K562 (cell line): ENCODE measurements around the gene MPPED2. TPM values are rescaled to one million over a fixed set of nuclear protein-coding genes. Genes with fewer than 3 reads are reported as not detected.

Experiments
- ATAC-seq: fragments of 200-7000 bp; cut with Tn5 transposase; 3 replicates; pipeline ENCODE4 v1.9.1; 2020; ENCODE audit warnings: moderate library complexity
- BruUV-seq: library from RNA; stranded (reverse); fragments of 400-500 nt; replicated peaks from 2 replicates; lab custom pipeline; 2021; lab: Mats Ljungman, UMichigan
- CTCF ChIA-PET: fragments of 300-600 bp; formaldehyde crosslinking; extraction: SDS; loops from one replicate; lab custom pipeline; 2021; ENCODE audit warnings: low intra/inter-chr PET ratio; lab: Yijun Ruan, JAX
- POLR2A ChIA-PET: fragments of 300-600, 350-650 bp; sonication (Branson Sonifier 250); formaldehyde crosslinking; extraction: SDS; loops from one replicate; lab custom pipeline; 2021; ENCODE audit warnings: antibody characterized with exemption, inconsistent platforms; lab: Yijun Ruan, JAX
- DNase-seq, 4 experiments: peaks; one replicate each; pipeline versions ENCODE4 v3.0.0 to v3.0.0-alpha.2; 2011 to 2018; ENCODE audit warnings: low spot score in 3 of 4, mixed read lengths in 3 of 4; ENCODE audit errors: extremely low read depth in 1 of 4
- FAIRE-seq: peaks from 2 replicates; lab custom pipeline; 2011; peaks lifted over from hg19 to GRCh38; lab: Jason Lieb, UNC
- H2AFZ ChIP-seq: 2 replicates; pipeline ENCODE4 v1.6.0; 2011; ENCODE audit warnings: low read depth, low read length, control low read depth, inconsistent platforms
- H3K27ac ChIP-seq: fragments of 200-600 bp; 3 replicates; pipeline ENCODE4 v1.8.0; 2011; ENCODE audit warnings: low read depth, mild to moderate bottlenecking, control low read depth, inconsistent platforms, low read length, moderate library complexity, mixed read lengths; ENCODE audit errors: extremely low read depth
- H3K27me3 ChIP-seq, 2 experiments: fragments of 300-600 bp in 1 of 2; 2 replicates in 1 of 2; 3 replicates in 1 of 2; pipeline versions ENCODE4 v1.6.0 to v1.8.0; 2011; ENCODE audit warnings: inconsistent platforms in 2 of 2, low read length in 2 of 2, mild to moderate bottlenecking in 1 of 2, mixed read lengths in 1 of 2, moderate library complexity in 1 of 2; ENCODE audit not compliant: control insufficient read depth in 2 of 2, insufficient read depth in 2 of 2
- H3K36me3 ChIP-seq: fragments of 300-600 bp; 3 replicates; pipeline ENCODE4 v1.8.0; 2011; ENCODE audit warnings: mild to moderate bottlenecking, low read length, inconsistent platforms; ENCODE audit not compliant: control insufficient read depth, insufficient read depth
- H3K4me1 ChIP-seq, 2 experiments: fragments of 200-600 bp in 1 of 2; replicated peaks in 1 of 2; 2 replicates in 1 of 2; 3 replicates in 1 of 2; pipeline versions ENCODE4 v1.5.1 to v1.8.0; 2011; ENCODE audit warnings: inconsistent platforms in 2 of 2, low read length in 2 of 2, mild to moderate bottlenecking in 1 of 2, mixed read lengths in 1 of 2, moderate library complexity in 1 of 2; ENCODE audit not compliant: control insufficient read depth in 2 of 2, insufficient read depth in 2 of 2
- H3K4me2 ChIP-seq: 2 replicates; pipeline ENCODE4 v1.6.1; 2011; ENCODE audit warnings: low read length, control low read depth, inconsistent platforms, mixed read lengths; ENCODE audit not compliant: insufficient read depth
- H3K4me3 ChIP-seq: fragments of 200-600 bp; sonication (generic), shearing (Covaris generic); 2 replicates; pipeline ENCODE4 v1.5.1; 2016; ENCODE audit warnings: control low read depth, inconsistent platforms
- H3K79me2 ChIP-seq: fragments of 200-600 bp; 3 replicates; pipeline ENCODE4 v1.8.0; 2011; ENCODE audit warnings: low read length, inconsistent platforms; ENCODE audit not compliant: control insufficient read depth, insufficient read depth
- H3K9ac ChIP-seq, 2 experiments: 2 replicates each; pipeline versions ENCODE4 v1.6.0 to v1.6.1; 2011; ENCODE audit warnings: low read depth in 2 of 2, low read length in 2 of 2, control low read depth in 1 of 2, inconsistent platforms in 1 of 2, mild to moderate bottlenecking in 1 of 2, mixed read lengths in 1 of 2; ENCODE audit not compliant: insufficient read depth in 1 of 2
- H3K9me1 ChIP-seq: one replicate; pipeline ENCODE4 v1.6.0; 2011; ENCODE audit warnings: inconsistent platforms, mild to moderate bottlenecking, low read length, moderate library complexity; ENCODE audit not compliant: control insufficient read depth, insufficient read depth
- H3K9me3 ChIP-seq: replicated peaks from 2 replicates; pipeline ENCODE4 v1.5.1; 2011; ENCODE audit warnings: low read depth, low read length, inconsistent platforms; ENCODE audit not compliant: control insufficient read depth, insufficient read depth
- H4K20me1 ChIP-seq: replicated peaks from 2 replicates; pipeline ENCODE4 v1.6.1; 2011; ENCODE audit warnings: low read length, inconsistent platforms, mixed read lengths; ENCODE audit not compliant: control insufficient read depth, insufficient read depth
- BCL6 ChIP-seq: fragments of 250-450 bp; sonication (Bioruptor Pico); IDR thresholded peaks from 2 replicates; pipeline ENCODE4 v1.4.0; 2020
- KLF16 ChIP-seq: IDR thresholded peaks from 2 replicates; pipeline ENCODE4 v1.6.1; 2016; ENCODE audit warnings: antibody characterized with exemption
- MCM2 ChIP-seq: fragments of 450-650 bp; IDR thresholded peaks from 2 replicates; pipeline ENCODE4 v1.6.1; 2017; ENCODE audit warnings: low read depth, mild to moderate bottlenecking
- MEIS2 ChIP-seq: fragments of 450-650 bp; IDR thresholded peaks from 2 replicates; pipeline ENCODE4 v1.6.1; 2014; ENCODE audit warnings: mild to moderate bottlenecking; ENCODE audit not compliant: partially characterized antibody
- MYNN ChIP-seq, 2 experiments: sonication (generic); formaldehyde crosslinking in 1 of 2; IDR thresholded peaks; 2 replicates each; pipeline versions ENCODE4 v1.5.0 to v1.6.1; 2016 to 2020; ENCODE audit warnings: antibody characterized with exemption in 1 of 2, missing genetic modification reagents in 1 of 2
- NCOA4 ChIP-seq: fragments of 450-650 bp; IDR thresholded peaks from 2 replicates; pipeline ENCODE4 v1.6.1; 2018; ENCODE audit warnings: mild to moderate bottlenecking; ENCODE audit not compliant: partially characterized antibody
- NFXL1 ChIP-seq: fragments of 450-650 bp; formaldehyde crosslinking; IDR thresholded peaks from 2 replicates; pipeline ENCODE4 v1.4.0; 2021; ENCODE audit warnings: mild to moderate bottlenecking
- NONO ChIP-seq, 2 experiments: fragments of 200-400 bp in 1 of 2; fragments of 450-650 bp in 1 of 2; formaldehyde crosslinking in 1 of 2; IDR thresholded peaks; 2 replicates each; pipeline ENCODE4 v1.6.1; 2017; ENCODE audit warnings: low read depth in 2 of 2, mild to moderate bottlenecking in 2 of 2, moderate library complexity in 2 of 2, low read length in 1 of 2
- NR2F6 ChIP-seq: fragments of 450-650 bp; formaldehyde crosslinking; IDR thresholded peaks from 2 replicates; pipeline ENCODE4 v1.4.0; 2020; ENCODE audit warnings: mild to moderate bottlenecking
- PHTF2 ChIP-seq: fragments of 250-450 bp; sonication (Bioruptor Pico); IDR thresholded peaks from 2 replicates; pipeline ENCODE4 v1.5.0; 2021; ENCODE audit warnings: mild to moderate bottlenecking
- SRSF7 ChIP-seq: fragments of 200-400 bp; formaldehyde crosslinking; optimal IDR thresholded peaks from 2 replicates; pipeline ENCODE3; 2017; ENCODE audit warnings: mild to moderate bottlenecking, low read depth, low read length
- THAP12 ChIP-seq: fragments of 250-450 bp; sonication (Bioruptor Pico); IDR thresholded peaks from 2 replicates; pipeline ENCODE4 v1.9.0; 2021; ENCODE audit warnings: mild to moderate bottlenecking, inconsistent platforms
- ZNF311 ChIP-seq: fragments of 250-450 bp; sonication (Bioruptor Pico); IDR thresholded peaks from 2 replicates; pipeline ENCODE4 v1.4.0; 2020; ENCODE audit warnings: mild to moderate bottlenecking, moderate library complexity
- ZNF764 ChIP-seq: fragments of 250-450 bp; sonication (Bioruptor Pico); IDR thresholded peaks from 2 replicates; pipeline ENCODE4 v1.4.0; 2020; ENCODE audit warnings: low read depth, mild to moderate bottlenecking, moderate library complexity
- WGBS: fragments of 100-300 bp; shearing (Covaris generic); methylation state at CpG from one replicate; pipeline ENCODE4 v1.1.6; 2016; ENCODE audit warnings: low coverage, mixed read lengths; ENCODE audit not compliant: insufficient coverage; ENCODE audit errors: missing lambda C conversion rate; 5-methylcytosine and 5-hydroxymethylcytosine counted together
- in situ Hi-C: fragments of 300-500 bp; cut with MboI; formaldehyde crosslinking; loops from 4 replicates; pipeline ENCODE4 v1.15.0; 2018; ENCODE audit warnings: inconsistent platforms, mixed read lengths
- intact Hi-C: fragments of 100-400 bp; cut with micrococcal nuclease; formaldehyde crosslinking; loops from 2 replicates; pipeline ENCODE4 v1.14.2; 2022
- polyA plus RNA-seq, 8 experiments: library from polyadenylated mRNA; depleted of rRNA in 4 of 8; stranded (reverse) in 5 of 8; unstranded in 3 of 8; fragments of >200 nt; fragmentation: Nextera tagmentation in 2 of 8; fragmentation: Illumina TruSeq in 1 of 8; extraction: Ambion mirVana in 2 of 8; extraction: Trizol in 1 of 8; gene quantifications; 2 replicates each; pipeline versions ENCODE4 v1.2.1 to v1.2.3, GENCODE V29; 2011 to 2014; ENCODE audit warnings: inconsistent platforms in 1 of 8, missing spikeins in 1 of 8
- total RNA-seq, 7 experiments: library from RNA; depleted of rRNA in 6 of 7; stranded (reverse); fragments of >200 nt in 6 of 7; fragmentation: Illumina TruSeq in 2 of 7; extraction: Trizol in 2 of 7; gene quantifications; 2 replicates each; pipeline versions ENCODE4 v1.2.1 to v1.2.3, GENCODE V29; 2011 to 2021; ENCODE audit warnings: low replicate concordance in 1 of 7

Gene MPPED2
- total and polyA plus RNA-seq, 9 of the 15 experiments (the other 6 are each of a cell fraction or from before 2014, with no cell fraction given): not detected

GRCh38 chr11:30553521-30554110 lies 32.5 kb downstream of the MPPED2 start:
- ChIA-PET POLR2A (no interaction called here), CTCF (no interaction called here)
- Histone ChIP-seq H3K79me2 (no peaks in the 10 kb centered on the region), H3K27me3 (no peaks in the 10 kb centered on the region), H4K20me1 (no peaks in the 10 kb centered on the region), H3K27ac (no peak overlapping the region), H3K9me1 (no peaks in the 10 kb centered on the region), H3K9me3 (no peaks in the 10 kb centered on the region), H3K4me3 (no peak overlapping the region), H2AFZ (no peak overlapping the region), H3K4me1 (no peaks in the 10 kb centered on the region), H3K4me2 (no peak overlapping the region), H3K36me3 (no peaks in the 10 kb centered on the region), H3K9ac (no peak overlapping the region)
- intact Hi-C loops (no loop called here), in situ Hi-C loops (no loop called here)
- FAIRE-seq (no peak), DNase-seq (no peak), ATAC-seq (no peak)
- WGBS: 0% methylated on average over 3 of the region's 3 CpGs
- BruUV-seq: no TSS peak
- TF ChIP-seq NR2F6: no peak
- TF ChIP-seq BCL6 (CRISPR knock-in tag): no peak
- no peak for TF ChIP-seq NFXL1 (CRISPR knock-in tag)
- no peak for TF ChIP-seq SRSF7
- no peak for TF ChIP-seq THAP12
- no peak for TF ChIP-seq MCM2
- TF ChIP-seq MYNN (IDR thresholded peaks at IDR 0.05): no peak
- TF ChIP-seq MYNN (CRISPR knock-in tag; IDR thresholded peaks at IDR 0.05): no peak
- TF ChIP-seq ZNF764 (CRISPR knock-in tag): no peak
- no peak for TF ChIP-seq MEIS2
- no peak for TF ChIP-seq PHTF2 (CRISPR knock-in tag)
- TF ChIP-seq NONO (IDR thresholded peaks at IDR 0.05; ENCODE audit: low read depth in 2 of 2, low read length in 1 of 2): no peak
- no peak for TF ChIP-seq ZNF311
- no peak for TF ChIP-seq NCOA4
- TF ChIP-seq KLF16: no peak
